ENCODE results near the gene AK1. TPM values are rescaled to one million over a fixed set of nuclear protein-coding genes. Genes with fewer than 3 reads are reported as not detected.

The AK1 gene
- total and polyA plus RNA-seq, 2 of the 13 experiments (the other 11 are each of a cell fraction or from before 2014, with no cell fraction given) = 19.1 to 32.8 TPM

DNA sequence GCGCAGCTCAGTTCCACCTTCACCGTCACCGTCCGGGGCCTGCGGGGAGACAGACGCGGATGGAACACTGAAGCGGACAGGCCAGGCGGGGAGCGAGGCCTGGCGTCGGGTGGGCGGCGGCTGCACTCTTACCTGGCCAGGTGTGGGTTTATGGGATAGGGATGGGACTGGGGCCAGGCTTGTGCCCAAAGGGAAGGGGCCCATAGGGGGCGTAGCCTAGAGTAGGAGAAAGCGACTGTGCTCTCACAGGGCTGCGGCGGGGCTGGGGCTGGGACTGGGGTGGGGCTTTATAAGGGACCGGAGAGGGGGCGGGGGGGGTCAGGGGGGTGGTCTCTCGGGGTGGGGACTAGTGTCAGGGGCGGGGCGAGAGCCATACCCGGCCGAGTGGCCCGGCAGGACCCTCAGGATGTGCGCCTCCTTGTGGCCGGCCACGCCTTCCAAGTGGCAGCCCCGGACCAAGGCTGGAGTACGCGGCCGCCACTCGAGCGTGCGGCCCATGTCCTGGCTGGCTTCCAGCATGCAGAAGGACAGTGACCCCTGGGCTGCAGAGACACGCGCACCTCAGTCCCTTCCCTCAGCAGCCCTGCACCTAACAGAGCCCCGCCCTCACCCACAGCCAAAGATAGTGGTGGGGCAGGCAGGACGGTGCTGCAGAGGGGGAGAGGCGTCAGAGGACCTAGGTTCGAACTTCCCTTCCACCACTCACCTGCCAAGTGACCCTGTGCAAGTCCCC is 52.0 kb downstream of the AK1 start (continued):
- no peak for TF ChIP-seq SNAPC4 (CRISPR knock-in tag; IDR thresholded peaks at IDR 0.05)
- no peak for TF ChIP-seq HES4 (CRISPR knock-in tag; IDR thresholded peaks at IDR 0.05; ENCODE audit: borderline replicate concordance)
- TF ChIP-seq ZNF205 (CRISPR knock-in tag; IDR thresholded peaks at IDR 0.05) = no peak
- no peak for TF ChIP-seq ZNF766 (CRISPR knock-in tag; IDR thresholded peaks at IDR 0.05; ENCODE audit: borderline replicate concordance)
- TF ChIP-seq SAP130 (CRISPR knock-in tag; IDR thresholded peaks at IDR 0.05; ENCODE audit: low read depth) = peak; percentile 77
- no peak for TF ChIP-seq ZNF678 (CRISPR knock-in tag; IDR thresholded peaks at IDR 0.05)
- 0 out of 2 replicates have a peak, but pooled peaks have one; percentile 36 for TF ChIP-seq ZNF614 (CRISPR knock-in tag; IDR thresholded peaks at IDR 0.05; ENCODE audit: borderline replicate concordance)
- peak; percentile 82 for TF ChIP-seq RXRB (CRISPR knock-in tag; IDR thresholded peaks at IDR 0.05; ENCODE audit: borderline replicate concordance)
- no peak for TF ChIP-seq NR2C2 (CRISPR knock-in tag; IDR thresholded peaks at IDR 0.05; ENCODE audit: borderline replicate concordance)
- no peak for TF ChIP-seq ZKSCAN8 (CRISPR knock-in tag; IDR thresholded peaks at IDR 0.05; ENCODE audit: borderline replicate concordance)
- no peak for TF ChIP-seq ZNF382 (CRISPR knock-in tag; IDR thresholded peaks at IDR 0.05; ENCODE audit: borderline replicate concordance)
- no peak for TF ChIP-seq ZNF30 (CRISPR knock-in tag; IDR thresholded peaks at IDR 0.05)
- no peak for TF ChIP-seq PAX8 (CRISPR knock-in tag; IDR thresholded peaks at IDR 0.05; ENCODE audit: borderline replicate concordance)
- TF ChIP-seq HDAC2 (CRISPR knock-in tag; IDR thresholded peaks at IDR 0.05) = peak; percentile 60
- TF ChIP-seq ISX (CRISPR knock-in tag; conservative IDR thresholded peaks at IDR 0.05) = no peak
- TF ChIP-seq BORCS8-MEF2B (CRISPR knock-in tag; IDR thresholded peaks at IDR 0.05) = no peak; the same call in 1 of the 2 replicates
- no peak for TF ChIP-seq ZHX2 (IDR thresholded peaks at IDR 0.05; ENCODE audit: low read depth)
- no peak for TF ChIP-seq ZHX2 (CRISPR knock-in tag; IDR thresholded peaks at IDR 0.05; ENCODE audit: borderline replicate concordance)
- TF ChIP-seq SETDB1 (CRISPR knock-in tag; IDR thresholded peaks at IDR 0.05; ENCODE audit: borderline replicate concordance) = no peak
- no peak for TF ChIP-seq ISL2 (CRISPR knock-in tag; IDR thresholded peaks at IDR 0.05)

Data from HepG2 (cell line).